HepG2 (cell line): ENCODE data around the gene JMJD6. TPM values are rescaled to one million over a fixed set of nuclear protein-coding genes. Genes with fewer than 3 reads are reported as not detected.

Experiments used
- CBX1 ChIP-seq: IDR thresholded peaks from one replicate; pipeline ENCODE4 v1.6.1; 2016; ENCODE audit warnings: antibody characterized with exemption, low read depth
- DPF2 ChIP-seq: sonication (generic); formaldehyde crosslinking; IDR thresholded peaks from 2 replicates; pipeline ENCODE4 v1.4.0; 2020; ENCODE audit warnings: mild to moderate bottlenecking, low read depth, missing genetic modification reagents, borderline replicate concordance
- ELF4 ChIP-seq: sonication (generic); formaldehyde crosslinking; IDR thresholded peaks from 2 replicates; pipeline ENCODE4 v1.5.0; 2020; ENCODE audit warnings: missing genetic modification reagents, mild to moderate bottlenecking, moderate library complexity, borderline replicate concordance
- ETV5 ChIP-seq: IDR thresholded peaks from 2 replicates; pipeline ENCODE4 v1.6.1; 2018; ENCODE audit warnings: missing biosample characterization, missing genetic modification reagents, inconsistent platforms, borderline replicate concordance
- FOSL2 ChIP-seq: sonication (generic); formaldehyde crosslinking; IDR thresholded peaks from 2 replicates; pipeline ENCODE4 v1.4.0; 2020; ENCODE audit warnings: missing genetic modification reagents
- FOXC1 ChIP-seq: sonication (generic); formaldehyde crosslinking; IDR thresholded peaks from 2 replicates; pipeline ENCODE4 v1.8.0; 2022; ENCODE audit warnings: mild to moderate bottlenecking, missing genetic modification reagents, borderline replicate concordance
- KLF12 ChIP-seq: sonication (generic); formaldehyde crosslinking; IDR thresholded peaks from 2 replicates; pipeline ENCODE4 v1.4.0; 2020; ENCODE audit warnings: missing genetic modification reagents, borderline replicate concordance
- MAF1 ChIP-seq: sonication (generic); formaldehyde crosslinking; IDR thresholded peaks from 2 replicates; pipeline ENCODE4 v1.5.0; 2020; ENCODE audit warnings: missing genetic modification reagents, borderline replicate concordance
- MED1 ChIP-seq: sonication (generic); formaldehyde crosslinking; IDR thresholded peaks from 2 replicates; pipeline ENCODE4 v1.4.0; 2020; ENCODE audit warnings: missing genetic modification reagents
- NFIB ChIP-seq: sonication (generic); formaldehyde crosslinking; IDR thresholded peaks from 2 replicates; pipeline ENCODE4 v1.9.0; 2021; ENCODE audit warnings: missing genetic modification reagents, mild to moderate bottlenecking, borderline replicate concordance
- PCBP2 ChIP-seq: fragments of 200-400 bp; formaldehyde crosslinking; optimal IDR thresholded peaks from 2 replicates; pipeline ENCODE3; 2018; ENCODE audit warnings: low read length, low read depth; ENCODE audit not compliant: poor library complexity, severe bottlenecking
- PRPF4 ChIP-seq: fragments of 200-400 bp; formaldehyde crosslinking; IDR thresholded peaks from 2 replicates; pipeline ENCODE4 v1.6.1; 2016; ENCODE audit warnings: low read length, low read depth; ENCODE audit not compliant: poor library complexity, severe bottlenecking
- SUZ12 ChIP-seq: fragments of 150-350 bp; IDR thresholded peaks from 2 replicates; pipeline ENCODE4 v1.6.1; 2014; ENCODE audit warnings: low read depth, low read length
- TCF12 ChIP-seq, 2 experiments: fragments of 450-650 bp in 1 of 2; sonication (generic) in 1 of 2; formaldehyde crosslinking in 1 of 2; IDR thresholded peaks; 2 replicates each; pipeline versions ENCODE4 v1.6.1 to v1.8.0; 2017 to 2022; ENCODE audit warnings: antibody characterized with exemption in 1 of 2, mild to moderate bottlenecking in 1 of 2, missing genetic modification reagents in 1 of 2, moderate library complexity in 1 of 2
- ZNF180 ChIP-seq: sonication (generic); formaldehyde crosslinking; IDR thresholded peaks from 2 replicates; pipeline ENCODE4 v1.4.0; 2020; ENCODE audit warnings: low read depth, missing genetic modification reagents, borderline replicate concordance
- ZNF274 ChIP-seq: sonication (generic); formaldehyde crosslinking; IDR thresholded peaks from 2 replicates; pipeline ENCODE4 v1.5.1; 2020; ENCODE audit warnings: mild to moderate bottlenecking, missing genetic modification reagents
- ZNF296 ChIP-seq: sonication (generic); formaldehyde crosslinking; conservative IDR thresholded peaks from 2 replicates; pipeline ENCODE4 v1.5.0; 2020; ENCODE audit warnings: mild to moderate bottlenecking, missing genetic modification reagents
- ZNF441 ChIP-seq: sonication (generic); formaldehyde crosslinking; IDR thresholded peaks from 2 replicates; pipeline ENCODE4 v1.7.0; 2021; ENCODE audit warnings: missing genetic modification reagents, borderline replicate concordance
- ZNF446 ChIP-seq: sonication (generic); formaldehyde crosslinking; IDR thresholded peaks from 2 replicates; pipeline ENCODE4 v1.5.0; 2020; ENCODE audit warnings: mild to moderate bottlenecking, missing genetic modification reagents
- ZNF468 ChIP-seq: sonication (generic); formaldehyde crosslinking; IDR thresholded peaks from 2 replicates; pipeline ENCODE4 v1.8.0; 2022; ENCODE audit warnings: mild to moderate bottlenecking, moderate library complexity, missing genetic modification reagents
- ZNF792 ChIP-seq: IDR thresholded peaks from 2 replicates; pipeline ENCODE4 v1.6.1; 2016
- ZNF83 ChIP-seq: sonication (generic); formaldehyde crosslinking; IDR thresholded peaks from 2 replicates; pipeline ENCODE4 v1.4.0; 2020; ENCODE audit warnings: missing genetic modification reagents, mild to moderate bottlenecking, borderline replicate concordance
- polyA plus RNA-seq, 8 experiments: library from polyadenylated mRNA; depleted of rRNA in 3 of 8; stranded (reverse) in 7 of 8; unstranded in 1 of 8; fragments of >200 nt; fragmentation: Illumina TruSeq in 4 of 8; extraction: Trizol in 4 of 8; gene quantifications; 2 replicates each; pipeline versions ENCODE4 v1.2.1 to v1.2.3, GENCODE V29; 2011 to 2016; ENCODE audit warnings: low read depth in 4 of 8, missing spikeins in 1 of 8, mixed read lengths in 1 of 8; ENCODE audit not compliant: insufficient read depth in 1 of 8
- total RNA-seq, 5 experiments: library from RNA; depleted of rRNA; stranded (reverse); fragments of >200 nt; fragmentation: Illumina TruSeq; extraction: Trizol; gene quantifications; 2 replicates each; pipeline ENCODE4 v1.2.3, GENCODE V29; 2016; ENCODE audit warnings: low read depth in 1 of 5
- TF ChIP-seq, protein P1 (sequence below): sonication (generic); formaldehyde crosslinking; IDR thresholded peaks from 2 replicates; pipeline ENCODE4 v1.4.0; 2020; ENCODE audit warnings: missing genetic modification reagents, mild to moderate bottlenecking, borderline replicate concordance
- TF ChIP-seq, protein P2 (sequence below): IDR thresholded peaks from 2 replicates; pipeline ENCODE4 v1.6.1; 2016

Gene JMJD6
- total and polyA plus RNA-seq, 2 of the 13 experiments (the other 11 are each of a cell fraction or from before 2014, with no cell fraction given): 33.6 to 41.0 TPM

DNA sequence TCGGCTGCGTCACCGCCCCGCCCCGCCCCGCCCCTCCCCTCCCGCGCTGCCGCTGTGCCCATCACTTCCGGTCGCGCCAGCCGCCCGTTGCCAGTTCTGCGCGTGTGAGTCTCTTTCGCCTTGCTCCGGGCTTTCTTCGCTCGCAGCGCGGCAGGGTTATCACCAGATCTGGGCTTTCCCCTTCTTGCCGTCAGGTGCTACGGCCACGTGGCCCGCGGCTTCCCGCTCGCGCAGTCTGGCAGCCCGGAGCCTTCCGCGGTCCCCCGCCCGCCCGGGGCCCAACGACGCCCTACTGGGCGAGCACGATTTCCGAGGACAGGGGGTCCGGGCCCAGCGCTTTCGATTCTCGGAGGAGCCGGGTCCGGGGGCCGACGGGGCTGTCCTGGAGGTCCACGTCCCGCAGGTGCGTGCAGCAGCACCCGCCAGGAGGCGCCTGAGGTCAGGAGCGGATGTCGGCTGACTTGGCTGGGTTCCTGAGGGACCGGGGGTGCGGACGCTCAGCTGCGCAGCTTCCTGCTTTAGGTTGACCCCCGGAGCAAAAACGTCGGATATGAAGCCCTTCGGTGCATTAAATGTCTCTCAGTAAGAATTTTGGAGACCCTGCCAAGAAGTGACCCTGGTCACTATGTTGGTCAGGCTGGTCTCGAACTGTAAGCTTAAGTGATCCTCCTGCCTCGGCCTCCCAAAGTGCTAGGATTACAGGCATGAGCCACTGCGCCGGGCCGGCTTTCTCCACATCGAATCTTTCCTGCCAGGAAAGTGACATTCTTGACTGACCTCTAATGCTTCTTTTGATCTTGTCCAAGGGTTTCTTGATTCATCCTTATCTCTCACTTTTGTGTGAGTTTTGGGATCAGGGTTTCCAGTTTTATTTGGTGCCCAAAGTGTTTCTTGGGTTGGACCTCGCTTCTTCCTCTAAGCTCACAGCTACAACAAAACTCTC lies 641 bp upstream of the JMJD6 start, which contains the start of gene METTL23 (continued):
- TF ChIP-seq, protein P1, sequence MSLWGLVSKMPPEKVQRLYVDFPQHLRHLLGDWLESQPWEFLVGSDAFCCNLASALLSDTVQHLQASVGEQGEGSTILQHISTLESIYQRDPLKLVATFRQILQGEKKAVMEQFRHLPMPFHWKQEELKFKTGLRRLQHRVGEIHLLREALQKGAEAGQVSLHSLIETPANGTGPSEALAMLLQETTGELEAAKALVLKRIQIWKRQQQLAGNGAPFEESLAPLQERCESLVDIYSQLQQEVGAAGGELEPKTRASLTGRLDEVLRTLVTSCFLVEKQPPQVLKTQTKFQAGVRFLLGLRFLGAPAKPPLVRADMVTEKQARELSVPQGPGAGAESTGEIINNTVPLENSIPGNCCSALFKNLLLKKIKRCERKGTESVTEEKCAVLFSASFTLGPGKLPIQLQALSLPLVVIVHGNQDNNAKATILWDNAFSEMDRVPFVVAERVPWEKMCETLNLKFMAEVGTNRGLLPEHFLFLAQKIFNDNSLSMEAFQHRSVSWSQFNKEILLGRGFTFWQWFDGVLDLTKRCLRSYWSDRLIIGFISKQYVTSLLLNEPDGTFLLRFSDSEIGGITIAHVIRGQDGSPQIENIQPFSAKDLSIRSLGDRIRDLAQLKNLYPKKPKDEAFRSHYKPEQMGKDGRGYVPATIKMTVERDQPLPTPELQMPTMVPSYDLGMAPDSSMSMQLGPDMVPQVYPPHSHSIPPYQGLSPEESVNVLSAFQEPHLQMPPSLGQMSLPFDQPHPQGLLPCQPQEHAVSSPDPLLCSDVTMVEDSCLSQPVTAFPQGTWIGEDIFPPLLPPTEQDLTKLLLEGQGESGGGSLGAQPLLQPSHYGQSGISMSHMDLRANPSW (CRISPR knock-in tag): no peak
- TF ChIP-seq ZNF180 (0 out of 2 replicates have a peak, but pooled peaks have one; percentile 16), TCF12 (IDR thresholded peaks at IDR 0.05) (no peak), TCF12 (CRISPR knock-in tag; IDR thresholded peaks at IDR 0.05) (no peak; the same call in 1 of the 2 replicates), ZNF446 (CRISPR knock-in tag) (0 out of 2 replicates have a peak, but pooled peaks have one; percentile 26), ZNF468 (CRISPR knock-in tag) (no peak; the same call in 1 of the 2 replicates), PCBP2 (no peak), ZNF296 (CRISPR knock-in tag) (no peak; the same call in 1 of the 2 replicates), MAF1 (CRISPR knock-in tag) (no peak), FOXC1 (0 out of 2 replicates have a peak, but pooled peaks have one; percentile 28), PRPF4 (no peak), ZNF441 (CRISPR knock-in tag) (no peak), ZNF274 (CRISPR knock-in tag) (peak; percentile 91; the same call in 1 of the 2 replicates), SUZ12 (no peak), CBX1 (no peak), NFIB (CRISPR knock-in tag) (no peak), ETV5 (CRISPR knock-in tag) (peak; percentile 76; the same call in 1 of the 2 replicates), FOSL2 (no peak; the same call in 1 of the 2 replicates), ZNF83 (0 out of 2 replicates have a peak, but pooled peaks have one; percentile 19), MED1 (CRISPR knock-in tag) (no peak; the same call in 1 of the 2 replicates), ZNF792 (CRISPR knock-in tag) (peak; percentile 27; the same call in 1 of the 2 replicates), ELF4 (CRISPR knock-in tag) (no peak; the same call in 1 of the 2 replicates), KLF12 (CRISPR knock-in tag) (peak; percentile 78), DPF2 (no peak)
- TF ChIP-seq, protein P2, sequence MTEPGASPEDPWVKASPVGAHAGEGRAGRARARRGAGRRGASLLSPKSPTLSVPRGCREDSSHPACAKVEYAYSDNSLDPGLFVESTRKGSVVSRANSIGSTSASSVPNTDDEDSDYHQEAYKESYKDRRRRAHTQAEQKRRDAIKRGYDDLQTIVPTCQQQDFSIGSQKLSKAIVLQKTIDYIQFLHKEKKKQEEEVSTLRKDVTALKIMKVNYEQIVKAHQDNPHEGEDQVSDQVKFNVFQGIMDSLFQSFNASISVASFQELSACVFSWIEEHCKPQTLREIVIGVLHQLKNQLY (CRISPR knock-in tag): no peak
- TF ChIP-seq, all 625 proteins: peak for 255
